Vagina (tissue), 2 donors: Measurements from ENCODE around the gene LEKR1.

Source experiments
- CTCF ChIP-seq, 3 experiments: fragments of 450-650 bp in 2 of 3; fragments of 200-600 bp in 1 of 3; sonication (generic) in 1 of 3; IDR thresholded peaks; one replicate each; pipeline ENCODE4 v1.5.1; 2017 to 2019; ENCODE audit warnings: antibody characterized with exemption in 3 of 3, mild to moderate bottlenecking in 2 of 3, moderate library complexity in 2 of 3
- POLR2A ChIP-seq, 2 donors: fragments of 450-650 bp; IDR thresholded peaks; one replicate each; pipeline ENCODE4 v1.6.1; 2017; ENCODE audit warnings: antibody characterized with exemption in 2 of 2, mild to moderate bottlenecking in 2 of 2, moderate library complexity in 2 of 2
- POLR2AphosphoS5 ChIP-seq, 2 donors: sonication (generic); formaldehyde crosslinking; IDR thresholded peaks; one replicate each; pipeline ENCODE4 v1.9.0; 2017; ENCODE audit warnings: antibody characterized with exemption in 2 of 2, mild to moderate bottlenecking in 2 of 2, low read depth in 1 of 2; ENCODE audit not compliant: insufficient read depth in 1 of 2

GRCh38 chr3:156885761-156886160 lies 59.6 kb downstream of the LEKR1 start:
- TF ChIP-seq CTCF (IDR thresholded peaks at IDR 0.05) (no peak), POLR2AphosphoS5 (IDR thresholded peaks at IDR 0.05; ENCODE audit: insufficient read depth in 1 of 2, low read depth in 1 of 2) (no peak), POLR2A (IDR thresholded peaks at IDR 0.05) (no peak)
